NCI-H187 treated with DMSO at 0.1 percent for 48 hours (cell line): ENCODE data around the gene OR2J2.
"Not testable (repeated sequence)": the region's sequence is repeated elsewhere in the genome, so short reads cannot be mapped to it uniquely, and the experiment has no call there.

ENCODE experiments used
- DNase-seq: peaks from one replicate; lab custom pipeline; 2025; lab: John Stamatoyannopoulos, UW

Gene OR2J2

GRCh38 chr6:29170607-29171006, at the start of gene OR2J2:
OR2J2 (plus strand) TSS chr6:29170907; CDS start chr6:29173636, 2,729 bp downstream.
- DNase-seq: not testable (repeated sequence)

- DNase-seq: no peak
Observed at GRCh38 chr6:29129326-29130012, 41.2 kb upstream of the OR2J2 start.

GRCh38 chr6:29130644-29131043, 40.1 kb upstream of the OR2J2 start:
- DNase-seq: no peak

GRCh38 chr6:29131691-29132090, 39.0 kb upstream of the OR2J2 start:
- no peak for DNase-seq

GRCh38 chr6:29137724-29138123, 33.0 kb upstream of the OR2J2 start:
- DNase-seq: no peak

- DNase-seq: no peak
Observed at GRCh38 chr6:29141606-29142005, 29.1 kb upstream of the OR2J2 start.

- no peak for DNase-seq
Observed at GRCh38 chr6:29142309-29142708, 28.4 kb upstream of the OR2J2 start.

GRCh38 chr6:29146179-29146578, 24.5 kb upstream of the OR2J2 start:
- no peak for DNase-seq

GRCh38 chr6:29147074-29147473, 23.6 kb upstream of the OR2J2 start:
- no peak for DNase-seq

- not testable (repeated sequence) for DNase-seq
Observed at GRCh38 chr6:29149444-29149843, 21.3 kb upstream of the OR2J2 start.

GRCh38 chr6:29153083-29153482, 17.6 kb upstream of the OR2J2 start:
- no peak for DNase-seq

GRCh38 chr6:29155182-29155581, 15.5 kb upstream of the OR2J2 start:
- DNase-seq: not testable (repeated sequence)

GRCh38 chr6:29159922-29160321, 10.8 kb upstream of the OR2J2 start:
- not testable (repeated sequence) for DNase-seq

- DNase-seq: not testable (repeated sequence)
Observed at GRCh38 chr6:29165571-29165970, 5.1 kb upstream of the OR2J2 start.

- no peak for DNase-seq
Observed at GRCh38 chr6:29171736-29172135, 1.0 kb downstream of the OR2J2 start.

GRCh38 chr6:29183594-29183993, 12.9 kb downstream of the OR2J2 start:
- no peak for DNase-seq

- DNase-seq: not testable (repeated sequence)
Observed at GRCh38 chr6:29188659-29189058, 18.0 kb downstream of the OR2J2 start.

GRCh38 chr6:29200767-29201662, 30.3 kb downstream of the OR2J2 start:
- no peak for DNase-seq

GRCh38 chr6:29201966-29202365, 31.3 kb downstream of the OR2J2 start:
- no peak for DNase-seq

GRCh38 chr6:29211488-29211887, 40.8 kb downstream of the OR2J2 start:
- DNase-seq: no peak

- DNase-seq: no peak
Observed at GRCh38 chr6:29216528-29216927, 45.8 kb downstream of the OR2J2 start.

GRCh38 chr6:29217242-29217641, 46.5 kb downstream of the OR2J2 start:
- DNase-seq: not testable (repeated sequence)

GRCh38 chr6:29218056-29218455, 47.3 kb downstream of the OR2J2 start:
- DNase-seq: not testable (repeated sequence)
